KOPT-K1 (cell line): Measurements from ENCODE around the gene CLEC6A.
"Not testable (repeated sequence)": the region's sequence is repeated elsewhere in the genome, so short reads cannot be mapped to it uniquely, and the experiment has no call there.

Source experiments
- H3K27ac ChIP-seq: fragments of 200-600 bp; sonication (generic); 2 replicates; pipeline ENCODE4 v1.5.1; 2016; ENCODE audit warnings: antibody characterized with exemption, mild to moderate bottlenecking, low read depth, low read length; ENCODE audit not compliant: poor library complexity, severe bottlenecking
- H3K36me3 ChIP-seq: fragments of 200-600 bp; sonication (generic); 2 replicates; pipeline ENCODE4 v1.5.1; 2017; ENCODE audit warnings: antibody characterized with exemption, mild to moderate bottlenecking, low read length, moderate library complexity; ENCODE audit not compliant: insufficient read depth
- H3K9me3 ChIP-seq: fragments of 200-600 bp; sonication (generic); 2 replicates; pipeline ENCODE4 v1.5.1; 2017; ENCODE audit warnings: antibody characterized with exemption, low read length, mild to moderate bottlenecking; ENCODE audit not compliant: insufficient read depth, poor library complexity, severe bottlenecking

Gene CLEC6A

GRCh38 chr12:8471090-8471489, 15.3 kb downstream of the CLEC6A start:
- no peak overlapping the region for H3K27ac ChIP-seq
- peaks cover 9% of the 10 kb centered on the region for H3K9me3 ChIP-seq
- H3K36me3 ChIP-seq: no peaks in the 10 kb centered on the region

- Histone ChIP-seq H3K36me3 (no peaks in the 10 kb centered on the region), H3K27ac (no peak overlapping the region), H3K9me3 (no peaks in the 10 kb centered on the region)
Measured at GRCh38 chr12:8475508-8476203, 19.9 kb downstream of the CLEC6A start.

- H3K36me3 ChIP-seq: no peaks in the 10 kb centered on the region
- no peak overlapping the region for H3K27ac ChIP-seq
- H3K9me3 ChIP-seq: peaks cover 2% of the 10 kb centered on the region
Measured at GRCh38 chr12:8482571-8483061, 26.9 kb downstream of the CLEC6A start.

GRCh38 chr12:8483079-8483478, 27.3 kb downstream of the CLEC6A start:
- no peaks in the 10 kb centered on the region for H3K36me3 ChIP-seq

GRCh38 chr12:8491646-8492530, 36.1 kb downstream of the CLEC6A start:
- no peak overlapping the region for H3K27ac ChIP-seq
- H3K9me3 ChIP-seq: peaks cover 8% of the 10 kb centered on the region
- H3K36me3 ChIP-seq: no peaks in the 10 kb centered on the region

More at GRCh38 chr12:8483079-8483478, 27.3 kb downstream of the CLEC6A start:
- Histone ChIP-seq H3K27ac (no peak overlapping the region), H3K9me3 (peaks cover 7% of the 10 kb centered on the region)

GRCh38 chr12:8493084-8493483, 37.3 kb downstream of the CLEC6A start:
- Histone ChIP-seq H3K36me3 (no peaks in the 10 kb centered on the region), H3K27ac (no peak overlapping the region), H3K9me3 (peaks cover 1% of the 10 kb centered on the region)

- H3K27ac ChIP-seq, H3K9me3 ChIP-seq: not testable (repeated sequence)
Measured at GRCh38 chr12:8495671-8496070, 39.9 kb downstream of the CLEC6A start.

GRCh38 chr12:8496074-8496473, 40.3 kb downstream of the CLEC6A start:
- H3K9me3 ChIP-seq, H3K27ac ChIP-seq, H3K36me3 ChIP-seq: not testable (repeated sequence)

More at GRCh38 chr12:8495671-8496070, 39.9 kb downstream of the CLEC6A start:
- not testable (repeated sequence) for H3K36me3 ChIP-seq

GRCh38 chr12:8499616-8500015, 43.9 kb downstream of the CLEC6A start:
- no peak overlapping the region for H3K27ac ChIP-seq
- no peaks in the 10 kb centered on the region for H3K36me3 ChIP-seq
- H3K9me3 ChIP-seq: no peaks in the 10 kb centered on the region

DNA sequence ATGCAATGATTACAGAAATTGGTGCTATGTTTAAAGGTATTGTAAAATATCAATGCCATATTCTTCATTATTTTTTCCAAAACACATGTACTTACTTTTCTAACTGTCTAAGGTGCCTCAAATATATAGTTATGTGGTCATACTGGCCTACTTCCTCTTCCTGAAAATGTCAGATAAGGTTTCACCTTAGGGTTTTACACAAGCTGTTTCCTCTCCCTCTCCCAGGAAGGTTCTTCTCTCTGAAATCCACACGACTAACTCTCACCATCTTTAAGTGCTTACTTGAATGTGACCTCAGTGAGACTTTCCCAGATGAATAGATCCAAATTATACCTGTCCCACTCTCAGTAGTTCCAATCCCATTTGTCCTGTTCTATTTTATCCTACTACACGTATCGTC, 46.0 kb downstream of the CLEC6A start:
- H3K36me3 ChIP-seq: no peaks in the 10 kb centered on the region
- H3K9me3 ChIP-seq: no peaks in the 10 kb centered on the region
- no peak overlapping the region for H3K27ac ChIP-seq

GRCh38 chr12:8504351-8504750, 48.6 kb downstream of the CLEC6A start:
- Histone ChIP-seq H3K36me3 (no peaks in the 10 kb centered on the region), H3K9me3 (no peaks in the 10 kb centered on the region), H3K27ac (no peak overlapping the region)

DNA sequence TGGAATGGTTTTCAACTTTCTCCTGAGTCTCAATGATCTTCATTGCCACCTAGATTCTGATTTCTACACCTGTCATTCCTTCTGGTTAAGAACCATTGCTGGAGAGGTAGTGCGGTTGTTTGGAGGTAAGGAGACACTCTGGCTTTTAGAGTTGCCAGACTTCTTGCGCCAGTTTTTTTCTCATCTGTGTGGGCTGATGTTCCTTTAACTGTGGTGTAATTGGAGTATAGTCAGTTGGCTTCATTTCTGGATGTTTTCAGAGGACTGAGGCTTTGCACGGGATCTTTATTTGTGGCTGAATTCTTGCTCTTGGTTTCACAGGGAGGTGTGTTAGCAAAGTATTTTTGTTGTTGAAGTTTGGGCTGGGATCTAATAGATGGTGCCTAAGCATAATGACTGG, 51.8 kb downstream of the CLEC6A start:
- H3K9me3 ChIP-seq: no peaks in the 10 kb centered on the region
- H3K36me3 ChIP-seq: no peaks in the 10 kb centered on the region
- no peak overlapping the region for H3K27ac ChIP-seq

DNA sequence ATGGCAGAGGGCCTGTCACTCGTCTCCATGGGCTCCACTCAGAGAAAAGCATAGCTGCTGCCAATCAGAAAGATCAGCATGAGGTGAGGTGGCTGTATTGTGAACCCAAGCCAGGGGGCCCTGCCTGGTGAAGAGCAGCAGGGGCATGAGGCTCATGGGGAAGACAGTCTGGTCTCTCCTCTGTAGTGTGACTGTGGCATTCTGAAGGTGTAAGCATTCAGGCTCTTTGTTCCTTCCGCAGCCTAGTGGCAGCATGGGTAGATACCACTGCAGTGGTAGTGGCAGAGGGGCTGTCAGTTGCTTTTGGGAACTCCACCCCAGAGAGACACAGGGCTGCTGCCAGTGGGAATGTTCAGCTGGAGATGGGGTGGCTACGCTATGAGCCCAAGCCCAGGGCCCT, 52.5 kb downstream of the CLEC6A start:
- H3K36me3 ChIP-seq: no peaks in the 10 kb centered on the region
- no peak overlapping the region for H3K27ac ChIP-seq

GRCh38 chr12:8508910-8509841, 53.4 kb downstream of the CLEC6A start:
- no peak overlapping the region for H3K27ac ChIP-seq

More for the DNA sequence above, 52.5 kb downstream of the CLEC6A start:
- H3K9me3 ChIP-seq: no peaks in the 10 kb centered on the region

GRCh38 chr12:8513256-8513655, 57.5 kb downstream of the CLEC6A start, which contains the start of gene CLEC4D:
Gene CLEC4D (plus strand): TSS chr12:8513503. CDS start chr12:8513733, 230 bp downstream.
- Histone ChIP-seq H3K9me3 (no peaks in the 10 kb centered on the region), H3K27ac (no peak within 1 kb of the TSS), H3K36me3 (no peaks in the 10 kb centered on the region)

More at GRCh38 chr12:8508910-8509841, 53.4 kb downstream of the CLEC6A start:
- H3K36me3 ChIP-seq: no peaks in the 10 kb centered on the region
- no peaks in the 10 kb centered on the region for H3K9me3 ChIP-seq
